AG04449 (cell line): ENCODE measurements around the gene LRRC2.

Source experiments
- CTCF ChIA-PET: fragments of 350-600 bp; formaldehyde crosslinking; extraction: SDS; loops from one replicate; lab custom pipeline; 2021; ENCODE audit warnings: antibody characterized with exemption; lab: Yijun Ruan, JAX
- POLR2A ChIA-PET: fragments of 400-600, 350-600 bp; formaldehyde crosslinking; extraction: SDS; loops from one replicate; lab custom pipeline; 2020; ENCODE audit warnings: antibody characterized with exemption, inconsistent platforms; lab: Yijun Ruan, JAX
- DNase-seq: peaks from one replicate; pipeline ENCODE4 v3.0.0-alpha.2; 2010; ENCODE audit warnings: low read depth, low spot score
- H3K4me3 ChIP-seq: 2 replicates; pipeline ENCODE4 v1.5.1; 2011; ENCODE audit warnings: low read depth, mild to moderate bottlenecking, control low read depth, low read length
- TF ChIP-seq, protein P1 (sequence below): IDR thresholded peaks from one replicate; pipeline ENCODE4 v1.5.1; 2011; ENCODE audit warnings: mild to moderate bottlenecking, moderate library complexity, low read length, control low read depth, inconsistent platforms; ENCODE audit not compliant: insufficient read depth; ENCODE audit errors: missing control alignments

Gene LRRC2

DNA sequence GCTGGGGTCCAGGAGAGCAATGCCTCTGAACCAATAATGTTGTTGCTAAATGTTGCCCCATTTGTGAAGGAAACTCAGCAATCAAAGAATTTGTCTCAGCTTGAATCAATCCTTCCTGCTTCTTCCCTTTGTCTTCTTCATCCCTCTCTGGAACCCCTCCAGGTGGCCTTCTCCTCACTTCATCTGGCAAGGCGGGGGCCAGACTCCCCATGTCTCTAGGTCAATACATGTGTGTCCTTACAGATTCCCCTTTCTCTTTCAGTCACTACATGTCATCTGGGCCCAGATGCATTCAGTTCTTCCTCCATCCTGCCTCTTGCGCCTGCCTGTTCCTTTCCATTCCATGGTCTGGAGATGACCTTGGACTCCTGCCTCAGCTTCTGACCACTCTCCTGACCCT is 93.4 kb downstream of the LRRC2 start:
- CTCF ChIA-PET = interaction anchor here (1.5 to 5.7 kb wide), 2 partner anchors 15 to 23 kb away, joined by 3 to 46 read pairs; no protein-coding TSS in a partner anchor
- TF ChIP-seq, protein P1, sequence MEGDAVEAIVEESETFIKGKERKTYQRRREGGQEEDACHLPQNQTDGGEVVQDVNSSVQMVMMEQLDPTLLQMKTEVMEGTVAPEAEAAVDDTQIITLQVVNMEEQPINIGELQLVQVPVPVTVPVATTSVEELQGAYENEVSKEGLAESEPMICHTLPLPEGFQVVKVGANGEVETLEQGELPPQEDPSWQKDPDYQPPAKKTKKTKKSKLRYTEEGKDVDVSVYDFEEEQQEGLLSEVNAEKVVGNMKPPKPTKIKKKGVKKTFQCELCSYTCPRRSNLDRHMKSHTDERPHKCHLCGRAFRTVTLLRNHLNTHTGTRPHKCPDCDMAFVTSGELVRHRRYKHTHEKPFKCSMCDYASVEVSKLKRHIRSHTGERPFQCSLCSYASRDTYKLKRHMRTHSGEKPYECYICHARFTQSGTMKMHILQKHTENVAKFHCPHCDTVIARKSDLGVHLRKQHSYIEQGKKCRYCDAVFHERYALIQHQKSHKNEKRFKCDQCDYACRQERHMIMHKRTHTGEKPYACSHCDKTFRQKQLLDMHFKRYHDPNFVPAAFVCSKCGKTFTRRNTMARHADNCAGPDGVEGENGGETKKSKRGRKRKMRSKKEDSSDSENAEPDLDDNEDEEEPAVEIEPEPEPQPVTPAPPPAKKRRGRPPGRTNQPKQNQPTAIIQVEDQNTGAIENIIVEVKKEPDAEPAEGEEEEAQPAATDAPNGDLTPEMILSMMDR = no peak

DNA sequence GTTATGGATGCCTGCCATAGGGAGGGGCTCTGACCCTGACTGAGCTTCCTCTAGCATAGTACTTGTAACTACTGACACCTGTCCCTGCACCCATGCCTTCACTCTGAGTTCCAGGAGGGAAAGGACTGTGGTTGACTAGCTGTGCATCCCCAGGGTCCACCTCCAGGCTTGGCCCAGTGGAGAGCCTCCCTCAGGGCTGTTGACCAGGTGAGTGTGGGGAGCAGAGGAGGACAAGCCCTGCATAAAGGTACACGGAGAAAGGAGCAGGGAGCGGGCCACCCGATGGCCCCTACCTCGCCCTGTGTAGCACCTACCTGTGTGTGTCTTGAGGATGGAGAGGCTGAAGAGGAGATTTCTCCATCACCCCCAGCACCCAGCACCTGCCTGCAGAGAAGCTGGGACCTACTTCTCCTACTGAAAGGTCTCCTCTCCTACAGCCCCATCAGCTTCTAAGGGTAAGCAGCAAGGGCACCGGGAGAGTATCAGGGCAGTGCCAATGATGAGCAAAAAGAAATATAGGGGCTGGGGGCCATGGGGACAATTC is 94.7 kb downstream of the LRRC2 start:
- no peak overlapping the region for H3K4me3 ChIP-seq
- no peak for DNase-seq
- ChIA-PET POLR2A (no interaction called here), CTCF (no interaction called here)
- TF ChIP-seq, protein P1 = no peak

More for the DNA sequence above, 93.4 kb downstream of the LRRC2 start:
- H3K4me3 ChIP-seq = no peak overlapping the region
- no peak for DNase-seq
- POLR2A ChIA-PET = no interaction called here

DNA sequence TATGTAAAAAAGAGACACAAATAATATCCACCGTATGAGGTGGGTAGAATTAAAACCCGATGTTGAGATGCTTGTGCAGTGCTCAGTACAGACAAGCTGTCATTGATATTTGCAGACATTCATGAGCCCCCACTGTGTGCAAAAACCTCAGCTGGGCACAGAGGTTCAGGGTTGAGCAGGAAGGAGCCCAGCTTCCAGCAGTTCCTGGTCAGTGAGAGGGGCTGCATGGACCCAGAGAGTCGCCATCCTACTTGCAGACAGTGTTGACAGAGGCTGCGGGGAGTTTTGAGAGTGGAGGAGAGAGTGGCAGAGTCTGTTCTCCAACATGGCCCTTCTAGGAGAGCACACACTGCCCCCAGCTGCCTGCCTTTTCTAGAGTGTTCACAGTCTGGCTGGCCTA is 95.3 kb downstream of the LRRC2 start:
- DNase-seq = no peak
- CTCF ChIA-PET = interaction anchor here (0.8 to 1.4 kb wide), 3 partner anchors 21 to 161 kb away, joined by 3 read pairs; no protein-coding TSS in a partner anchor
- no peak overlapping the region for H3K4me3 ChIP-seq
- POLR2A ChIA-PET = no interaction called here
- TF ChIP-seq, protein P1 = no peak

DNA sequence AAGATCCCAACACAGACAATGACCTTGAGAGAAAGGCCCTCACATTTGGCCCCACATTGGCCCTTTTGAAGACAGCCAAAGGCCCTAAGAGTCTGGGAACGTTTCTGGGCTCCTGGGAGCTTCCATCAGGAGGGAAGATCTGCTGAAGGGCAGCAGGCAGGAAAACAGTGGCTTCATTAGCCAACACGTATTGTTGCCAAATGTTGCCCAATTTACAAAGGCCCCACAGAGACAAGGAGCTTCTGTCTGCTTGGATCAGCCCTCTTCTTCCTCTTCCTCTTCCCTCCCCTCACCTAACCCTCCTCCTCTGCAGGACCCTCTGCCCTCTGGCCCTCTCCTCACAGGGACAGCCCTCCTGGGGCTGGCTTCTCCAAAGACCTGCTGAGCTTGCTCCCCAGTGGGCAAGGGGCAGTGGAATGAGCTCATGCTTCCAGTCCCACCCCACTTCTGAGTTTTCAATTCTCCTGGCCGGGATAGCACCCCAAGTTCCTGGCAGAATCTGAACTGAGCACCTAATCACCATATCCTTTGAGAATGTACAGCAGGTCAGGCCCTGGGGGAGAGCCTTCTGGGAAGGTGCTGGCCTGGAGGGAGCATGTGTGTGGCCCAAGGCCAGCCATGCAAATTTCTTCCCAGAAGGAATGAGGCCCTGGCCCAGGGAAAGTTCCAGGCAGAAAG is 96.3 kb downstream of the LRRC2 start:
- CTCF ChIA-PET = interaction anchor here (0.9 to 2.5 kb wide), 3 partner anchors 19 to 162 kb away, joined by 3 to 13 read pairs (median 3); no protein-coding TSS in a partner anchor
- TF ChIP-seq, protein P1 = no peak
- no peak for DNase-seq
- H3K4me3 ChIP-seq = no peak overlapping the region
- POLR2A ChIA-PET = no interaction called here

DNA sequence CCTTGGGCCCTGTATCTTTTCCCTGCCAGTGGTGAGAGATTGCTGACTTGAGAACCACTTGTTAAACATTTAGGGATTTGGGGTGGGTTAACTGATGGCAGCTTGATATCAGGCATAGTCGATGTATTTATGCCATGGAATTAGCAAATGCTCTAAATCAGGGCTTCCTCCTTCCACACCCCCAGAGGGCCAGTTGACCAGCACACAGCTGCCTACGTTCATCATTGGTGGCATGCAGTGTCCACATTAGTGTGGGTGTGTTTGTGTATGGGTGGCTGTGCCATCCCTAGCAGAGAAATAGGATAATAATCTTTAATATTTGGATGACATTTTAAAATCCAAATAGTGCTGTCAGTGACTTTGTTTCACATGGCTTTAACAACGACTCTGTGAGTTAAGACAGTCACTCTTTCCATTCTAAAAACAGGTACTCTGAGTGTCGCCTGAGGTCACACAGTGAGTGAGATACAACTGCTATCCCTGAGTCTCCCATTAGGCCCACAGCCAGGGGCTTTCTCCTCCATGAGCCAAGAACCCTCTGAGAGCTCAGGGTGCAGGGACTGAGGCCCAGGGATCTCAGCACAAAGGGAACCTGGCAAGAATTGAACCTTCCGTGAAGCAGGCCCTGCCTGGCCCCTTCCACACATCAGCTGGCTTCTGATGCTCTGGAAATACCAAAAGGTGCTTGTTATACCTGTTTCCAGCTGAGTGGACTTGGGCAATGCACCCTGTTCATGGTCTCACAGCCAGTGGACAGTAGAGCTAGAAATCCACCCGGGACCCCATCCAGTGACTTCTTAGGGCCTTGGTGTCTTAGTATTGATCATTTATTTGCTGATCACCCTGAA is 97.1 kb downstream of the LRRC2 start:
- ChIA-PET POLR2A (no interaction called here), CTCF (interaction anchor here (1.8 to 2.5 kb wide), 2 partner anchors 19 to 25 kb away, joined by 7 to 13 read pairs; no protein-coding TSS in a partner anchor)
- H3K4me3 ChIP-seq = no peak overlapping the region
- TF ChIP-seq, protein P1 = no peak
- no peak for DNase-seq
